Activated CD4-positive, alpha-beta T cell treated with anti-CD3 and anti-CD28 coated beads, Interleukin-2, amount 10 ng/mL, durations not matched to agents 24 days and 14 days (primary cell): Measurements from ENCODE around the gene TBC1D16. TPM values are rescaled to one million over a fixed set of nuclear protein-coding genes. Genes with fewer than 3 reads are reported as not detected.

Source experiments
- DNase-seq: peaks from one replicate; pipeline ENCODE4 v3.0.0; 2022
- H3K27ac Mint-ChIP-seq: one replicate; pipeline ENCODE4 v1.8.0; 2022; ENCODE audit warnings: mild to moderate bottlenecking, mixed read lengths
- H3K27me3 Mint-ChIP-seq: one replicate; pipeline ENCODE4 v1.8.0; 2022; ENCODE audit warnings: mixed read lengths
- H3K36me3 Mint-ChIP-seq: one replicate; pipeline ENCODE4 v1.8.0; 2022; ENCODE audit warnings: low read depth, mild to moderate bottlenecking, mixed read lengths
- H3K4me1 Mint-ChIP-seq: one replicate; pipeline ENCODE4 v1.8.0; 2021; ENCODE audit warnings: mixed read lengths
- H3K4me3 Mint-ChIP-seq: one replicate; pipeline ENCODE4 v1.8.0; 2022; ENCODE audit warnings: mild to moderate bottlenecking, moderate library complexity, mixed read lengths
- H3K9me3 Mint-ChIP-seq: one replicate; pipeline ENCODE4 v1.8.0; 2021; ENCODE audit warnings: mixed read lengths
- intact Hi-C: fragments of 100-400 bp; cut with micrococcal nuclease; formaldehyde crosslinking; loops from one replicate; pipeline ENCODE4 v1.15.1; 2023
- total RNA-seq: library from RNA; stranded (reverse); gene quantifications from 2 replicates; pipeline ENCODE4 v1.2.3, GENCODE V29; 2022

TBC1D16 gene
- total RNA-seq, 1 donor from 2014 or later, result 1.4 TPM

GRCh38 chr17:79936641-79937381 is 98.9 kb downstream of the TBC1D16 start:
- no peak for DNase-seq
- no peaks in the 10 kb centered on the region for H3K36me3 Mint-ChIP-seq
- no peak overlapping the region for H3K4me3 Mint-ChIP-seq
- H3K9me3 Mint-ChIP-seq, result no peaks in the 10 kb centered on the region
- peaks cover 21% of the 10 kb centered on the region for H3K27me3 Mint-ChIP-seq
- H3K27ac Mint-ChIP-seq, result no peak overlapping the region
- H3K4me1 Mint-ChIP-seq, result peaks cover 10% of the 10 kb centered on the region
- intact Hi-C loops, result no loop called here

GRCh38 chr17:79936050-79936449 is 99.6 kb downstream of the TBC1D16 start:
- intact Hi-C loops, result no loop called here
- Mint-ChIP-seq H3K4me1 (peaks cover 10% of the 10 kb centered on the region), H3K4me3 (no peak overlapping the region), H3K27ac (no peak overlapping the region), H3K27me3 (peaks cover 28% of the 10 kb centered on the region), H3K36me3 (no peaks in the 10 kb centered on the region), H3K9me3 (no peaks in the 10 kb centered on the region)
- DNase-seq, result no peak

GRCh38 chr17:79935197-79935885 is 100.3 kb downstream of the TBC1D16 start:
- no peaks in the 10 kb centered on the region for H3K36me3 Mint-ChIP-seq
- intact Hi-C loops, result no loop called here
- no peak for DNase-seq
- H3K4me1 Mint-ChIP-seq, result peaks cover 10% of the 10 kb centered on the region
- no peak overlapping the region for H3K27ac Mint-ChIP-seq
- H3K27me3 Mint-ChIP-seq, result peaks cover 30% of the 10 kb centered on the region
- no peak overlapping the region for H3K4me3 Mint-ChIP-seq
- no peaks in the 10 kb centered on the region for H3K9me3 Mint-ChIP-seq

GRCh38 chr17:79934653-79934970 is 101.1 kb downstream of the TBC1D16 start:
- H3K27me3 Mint-ChIP-seq, result peaks cover 28% of the 10 kb centered on the region
- H3K4me3 Mint-ChIP-seq, result no peak overlapping the region
- H3K9me3 Mint-ChIP-seq, result no peaks in the 10 kb centered on the region
- intact Hi-C loops, result no loop called here
- no peak overlapping the region for H3K27ac Mint-ChIP-seq
- no peak for DNase-seq
- H3K4me1 Mint-ChIP-seq, result peaks cover 10% of the 10 kb centered on the region
- H3K36me3 Mint-ChIP-seq, result no peaks in the 10 kb centered on the region

GRCh38 chr17:79933863-79934652 is 101.6 kb downstream of the TBC1D16 start:
- Mint-ChIP-seq H3K4me1 (peaks cover 10% of the 10 kb centered on the region), H3K27ac (no peak overlapping the region), H3K36me3 (no peaks in the 10 kb centered on the region), H3K27me3 (peaks cover 28% of the 10 kb centered on the region), H3K4me3 (no peak overlapping the region), H3K9me3 (no peaks in the 10 kb centered on the region)
- intact Hi-C loops, result no loop called here
- no peak for DNase-seq

GRCh38 chr17:79932451-79933306 is 103.0 kb downstream of the TBC1D16 start:
- peaks cover 13% of the 10 kb centered on the region for H3K4me1 Mint-ChIP-seq
- no peak overlapping the region for H3K27ac Mint-ChIP-seq
- peaks cover 34% of the 10 kb centered on the region for H3K27me3 Mint-ChIP-seq
- H3K36me3 Mint-ChIP-seq, result no peaks in the 10 kb centered on the region
- no peak overlapping the region for H3K4me3 Mint-ChIP-seq
- intact Hi-C loops, result no loop called here
- H3K9me3 Mint-ChIP-seq, result no peaks in the 10 kb centered on the region
- DNase-seq, result no peak

GRCh38 chr17:79931817-79932309 is 103.8 kb downstream of the TBC1D16 start:
- peaks cover 31% of the 10 kb centered on the region for H3K27me3 Mint-ChIP-seq
- H3K27ac Mint-ChIP-seq, result no peak overlapping the region
- DNase-seq, result no peak
- intact Hi-C loops, result no loop called here
- no peaks in the 10 kb centered on the region for H3K9me3 Mint-ChIP-seq
- peaks cover 12% of the 10 kb centered on the region for H3K4me1 Mint-ChIP-seq
- H3K4me3 Mint-ChIP-seq, result no peak overlapping the region
- H3K36me3 Mint-ChIP-seq, result no peaks in the 10 kb centered on the region

GRCh38 chr17:79930877-79931816 is 104.5 kb downstream of the TBC1D16 start:
- peaks cover 12% of the 10 kb centered on the region for H3K4me1 Mint-ChIP-seq
- no peaks in the 10 kb centered on the region for H3K36me3 Mint-ChIP-seq
- no peak for DNase-seq
- no peaks in the 10 kb centered on the region for H3K9me3 Mint-ChIP-seq
- no peak overlapping the region for H3K27ac Mint-ChIP-seq
- H3K27me3 Mint-ChIP-seq, result peaks cover 31% of the 10 kb centered on the region
- intact Hi-C loops, result no loop called here
- H3K4me3 Mint-ChIP-seq, result no peak overlapping the region

- no peak for DNase-seq
- H3K27me3 Mint-ChIP-seq, result peaks cover 31% of the 10 kb centered on the region
- no peaks in the 10 kb centered on the region for H3K36me3 Mint-ChIP-seq
- H3K9me3 Mint-ChIP-seq, result no peaks in the 10 kb centered on the region
- intact Hi-C loops, result no loop called here
- peaks cover 13% of the 10 kb centered on the region for H3K4me1 Mint-ChIP-seq
- no peak overlapping the region for H3K27ac Mint-ChIP-seq
- H3K4me3 Mint-ChIP-seq, result no peak overlapping the region
Observed at GRCh38 chr17:79930062-79930876, 105.4 kb downstream of the TBC1D16 start.

- H3K27ac Mint-ChIP-seq, result no peak overlapping the region
- H3K4me1 Mint-ChIP-seq, result peaks cover 15% of the 10 kb centered on the region
- no peak for DNase-seq
- H3K27me3 Mint-ChIP-seq, result peaks cover 31% of the 10 kb centered on the region
- H3K36me3 Mint-ChIP-seq, result no peaks in the 10 kb centered on the region
- intact Hi-C loops, result no loop called here
- no peaks in the 10 kb centered on the region for H3K9me3 Mint-ChIP-seq
- no peak overlapping the region for H3K4me3 Mint-ChIP-seq
Observed at GRCh38 chr17:79929257-79930061, 106.2 kb downstream of the TBC1D16 start.

GRCh38 chr17:79928502-79929256 is 107.0 kb downstream of the TBC1D16 start:
- Mint-ChIP-seq H3K9me3 (no peaks in the 10 kb centered on the region), H3K27me3 (peaks cover 27% of the 10 kb centered on the region), H3K4me3 (no peak overlapping the region), H3K4me1 (peaks cover 13% of the 10 kb centered on the region), H3K36me3 (no peaks in the 10 kb centered on the region), H3K27ac (no peak overlapping the region)
- DNase-seq, result no peak
- intact Hi-C loops, result no loop called here
